Uterus (tissue), 4 donors: ENCODE results near the gene CDCA4. TPM values are rescaled to one million over a fixed set of nuclear protein-coding genes. Genes with fewer than 3 reads are reported as not detected.

Source experiments
- DNase-seq, 2 donors: peaks; one replicate each; pipeline ENCODE4 v3.0.0-alpha.2; 2019 to 2020
- H3K27ac ChIP-seq, 2 donors: fragments of 200-600 bp; sonication (generic); 1 replicate in 1 of 2; 2 replicates in 1 of 2; pipeline ENCODE4 v1.5.1; 2016 to 2018
- H3K27me3 ChIP-seq, 2 donors: fragments of 200-600 bp; sonication (generic); one replicate each; pipeline ENCODE4 v1.5.1; 2018 to 2019; ENCODE audit warnings: control low read depth in 1 of 2
- H3K36me3 ChIP-seq, 2 donors: fragments of 200-600 bp; sonication (generic); one replicate each; pipeline ENCODE4 v1.5.1; 2019; ENCODE audit warnings: control low read depth in 1 of 2
- H3K4me1 ChIP-seq, 2 donors: fragments of 200-600 bp; sonication (generic); one replicate each; pipeline ENCODE4 v1.5.1; 2018 to 2019; ENCODE audit warnings: control low read depth in 1 of 2
- H3K4me3 ChIP-seq, 2 donors: fragments of 200-600 bp; sonication (generic); 1 replicate in 1 of 2; 2 replicates in 1 of 2; pipeline ENCODE4 v1.5.1; 2018 to 2019; ENCODE audit warnings: mild to moderate bottlenecking in 1 of 2
- H3K9me3 ChIP-seq, 2 donors: fragments of 200-600 bp; sonication (generic); one replicate each; pipeline ENCODE4 v1.5.1; 2019; ENCODE audit warnings: control low read depth in 1 of 2
- POLR2A ChIP-seq, 2 donors: fragments of 450-650 bp; IDR thresholded peaks; one replicate each; pipeline ENCODE4 v1.6.1; 2016; ENCODE audit warnings: antibody characterized with exemption in 2 of 2, mild to moderate bottlenecking in 1 of 2, moderate library complexity in 1 of 2
- intact Hi-C: fragments of 100-400 bp; cut with DNase I; formaldehyde crosslinking; loops from one replicate; pipeline ENCODE4 v1.15.1; 2023; ENCODE audit warnings: low total_unique reads
- total RNA-seq, 4 donors: library from RNA; depleted of rRNA in 3 of 4; stranded (reverse); fragments of >200 nt in 3 of 4; gene quantifications; one replicate each; pipeline versions ENCODE4 v1.1.0 to v1.2.4, GENCODE V29; 2014 to 2023
- TF ChIP-seq, protein P1 (sequence below), 4 experiments: fragments of 200-600 bp in 2 of 4; fragments of 450-650 bp in 2 of 4; sonication (generic) in 2 of 4; IDR thresholded peaks; one replicate each; pipeline ENCODE4 v1.5.1; 2016 to 2019; ENCODE audit warnings: antibody characterized with exemption in 4 of 4, mild to moderate bottlenecking in 2 of 4, moderate library complexity in 1 of 4
- donor health status: DM: yes; HTN: yes; CAD: no.

Gene CDCA4
- total RNA-seq, 4 donors from 2014 or later: 2.3 to 43.3 (median 10.3) TPM

- Histone ChIP-seq H3K27ac (no peak overlapping the region), H3K27me3 (peaks cover 0 to 17% of the 10 kb centered on the region in 2 donors), H3K9me3 (no peaks in the 10 kb centered on the region), H3K4me3 (no peak overlapping the region), H3K36me3 (no peaks in the 10 kb centered on the region), H3K4me1 (no peaks in the 10 kb centered on the region)
- intact Hi-C loops: no loop called here
- TF ChIP-seq, protein P1, sequence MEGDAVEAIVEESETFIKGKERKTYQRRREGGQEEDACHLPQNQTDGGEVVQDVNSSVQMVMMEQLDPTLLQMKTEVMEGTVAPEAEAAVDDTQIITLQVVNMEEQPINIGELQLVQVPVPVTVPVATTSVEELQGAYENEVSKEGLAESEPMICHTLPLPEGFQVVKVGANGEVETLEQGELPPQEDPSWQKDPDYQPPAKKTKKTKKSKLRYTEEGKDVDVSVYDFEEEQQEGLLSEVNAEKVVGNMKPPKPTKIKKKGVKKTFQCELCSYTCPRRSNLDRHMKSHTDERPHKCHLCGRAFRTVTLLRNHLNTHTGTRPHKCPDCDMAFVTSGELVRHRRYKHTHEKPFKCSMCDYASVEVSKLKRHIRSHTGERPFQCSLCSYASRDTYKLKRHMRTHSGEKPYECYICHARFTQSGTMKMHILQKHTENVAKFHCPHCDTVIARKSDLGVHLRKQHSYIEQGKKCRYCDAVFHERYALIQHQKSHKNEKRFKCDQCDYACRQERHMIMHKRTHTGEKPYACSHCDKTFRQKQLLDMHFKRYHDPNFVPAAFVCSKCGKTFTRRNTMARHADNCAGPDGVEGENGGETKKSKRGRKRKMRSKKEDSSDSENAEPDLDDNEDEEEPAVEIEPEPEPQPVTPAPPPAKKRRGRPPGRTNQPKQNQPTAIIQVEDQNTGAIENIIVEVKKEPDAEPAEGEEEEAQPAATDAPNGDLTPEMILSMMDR (IDR thresholded peaks at IDR 0.05): no peak
- TF ChIP-seq POLR2A (IDR thresholded peaks at IDR 0.05): no peak
- no peak for DNase-seq
Measured at GRCh38 chr14:105067969-105068301, 47.1 kb upstream of the CDCA4 start.

DNA sequence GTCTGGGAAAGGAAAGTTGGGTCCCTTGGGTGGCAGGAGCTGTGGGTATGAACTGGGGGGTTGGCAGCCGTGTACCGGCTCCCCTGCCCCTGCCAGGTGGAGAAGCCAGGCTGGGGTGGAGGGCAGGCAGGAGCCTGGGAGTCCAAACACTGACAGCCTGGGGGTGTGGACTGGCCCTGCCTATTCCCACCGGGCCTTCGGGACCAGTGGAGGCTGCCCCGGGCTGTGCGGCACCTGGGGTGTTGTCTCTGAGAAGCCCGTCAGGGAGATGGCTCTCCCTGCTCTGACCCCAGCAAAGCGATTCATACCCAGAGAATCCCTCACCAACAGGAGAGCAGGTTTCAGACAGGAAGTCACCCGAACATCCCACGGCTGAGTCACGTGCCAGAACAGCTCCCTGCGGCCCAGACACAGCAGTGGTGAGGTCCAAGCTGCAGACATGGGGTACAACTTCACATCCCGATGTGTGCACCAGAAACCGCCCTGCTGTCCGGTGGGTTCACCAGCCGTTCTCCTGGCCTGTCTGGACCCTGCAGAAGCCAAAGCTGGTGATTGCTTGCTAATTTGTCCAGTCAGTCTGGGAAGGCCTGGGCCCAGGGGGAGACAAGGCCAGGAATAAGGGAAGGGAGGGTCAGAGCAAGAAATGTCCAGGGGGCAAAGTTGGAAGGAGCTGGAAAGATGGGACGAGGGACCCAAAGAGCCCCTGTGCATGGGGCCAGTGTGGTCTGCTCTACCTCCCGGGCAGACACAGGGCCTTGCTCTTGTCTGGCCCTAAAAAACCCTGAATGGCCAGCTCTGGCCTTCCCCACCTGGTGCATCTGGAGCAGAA, 46.5 kb upstream of the CDCA4 start:
- Histone ChIP-seq H3K9me3 (no peaks in the 10 kb centered on the region), H3K4me1 (no peaks in the 10 kb centered on the region), H3K27ac (no peak overlapping the region), H3K4me3 (no peak overlapping the region), H3K36me3 (no peaks in the 10 kb centered on the region), H3K27me3 (peaks cover 0 to 17% of the 10 kb centered on the region in 2 donors)
- intact Hi-C loops: no loop called here
- no peak for DNase-seq
- TF ChIP-seq, protein P1 (IDR thresholded peaks at IDR 0.05): no peak
- TF ChIP-seq POLR2A (IDR thresholded peaks at IDR 0.05): no peak

DNA sequence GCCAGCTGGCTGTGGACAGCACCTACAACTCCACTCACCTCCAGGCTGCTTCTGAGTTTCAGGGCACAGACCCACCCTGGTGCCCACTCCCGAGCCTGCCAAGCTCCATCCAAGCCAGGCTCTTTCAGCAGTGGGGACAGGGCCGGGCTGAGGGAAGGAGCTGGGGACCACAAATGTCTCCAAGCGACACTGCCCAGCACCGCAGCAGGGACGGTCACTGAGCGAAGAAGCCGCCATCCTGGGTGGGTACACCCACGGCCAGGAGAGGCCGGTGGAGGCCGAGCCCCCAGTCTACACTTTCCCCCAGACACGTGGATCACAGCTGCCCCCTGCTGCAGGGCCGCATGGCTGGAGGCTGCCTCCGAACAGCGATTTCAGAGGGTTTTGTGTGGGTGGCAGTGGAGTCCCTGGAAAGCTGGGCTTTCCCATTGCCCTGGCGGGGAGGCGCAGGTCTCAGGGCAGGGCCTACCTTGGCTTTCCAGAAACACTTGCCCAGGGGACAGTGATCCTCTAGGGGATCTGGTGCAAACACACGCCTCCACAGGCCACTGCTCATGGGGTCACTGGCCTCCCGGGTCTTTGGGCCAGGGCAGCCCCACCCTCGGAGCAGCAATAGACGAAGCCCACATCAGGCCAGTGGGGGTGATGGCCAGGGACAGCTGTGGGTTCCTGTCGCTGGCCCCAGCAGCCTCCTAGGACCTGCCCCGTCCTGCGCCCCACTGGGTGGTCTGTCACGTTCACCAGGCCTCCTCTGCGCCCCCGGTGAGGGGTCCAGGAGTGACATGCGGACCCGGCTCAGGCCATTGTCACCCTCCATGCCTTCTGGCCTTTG, 45.6 kb upstream of the CDCA4 start:
- Histone ChIP-seq H3K4me1 (no peaks in the 10 kb centered on the region), H3K27me3 (peaks cover 0 to 13% of the 10 kb centered on the region in 2 donors), H3K27ac (no peak overlapping the region), H3K4me3 (no peak overlapping the region), H3K9me3 (no peaks in the 10 kb centered on the region), H3K36me3 (no peaks in the 10 kb centered on the region)
- intact Hi-C loops: no loop called here
- DNase-seq: no peak
- TF ChIP-seq, protein P1 (IDR thresholded peaks at IDR 0.05): no peak
- TF ChIP-seq POLR2A (IDR thresholded peaks at IDR 0.05): no peak

DNA sequence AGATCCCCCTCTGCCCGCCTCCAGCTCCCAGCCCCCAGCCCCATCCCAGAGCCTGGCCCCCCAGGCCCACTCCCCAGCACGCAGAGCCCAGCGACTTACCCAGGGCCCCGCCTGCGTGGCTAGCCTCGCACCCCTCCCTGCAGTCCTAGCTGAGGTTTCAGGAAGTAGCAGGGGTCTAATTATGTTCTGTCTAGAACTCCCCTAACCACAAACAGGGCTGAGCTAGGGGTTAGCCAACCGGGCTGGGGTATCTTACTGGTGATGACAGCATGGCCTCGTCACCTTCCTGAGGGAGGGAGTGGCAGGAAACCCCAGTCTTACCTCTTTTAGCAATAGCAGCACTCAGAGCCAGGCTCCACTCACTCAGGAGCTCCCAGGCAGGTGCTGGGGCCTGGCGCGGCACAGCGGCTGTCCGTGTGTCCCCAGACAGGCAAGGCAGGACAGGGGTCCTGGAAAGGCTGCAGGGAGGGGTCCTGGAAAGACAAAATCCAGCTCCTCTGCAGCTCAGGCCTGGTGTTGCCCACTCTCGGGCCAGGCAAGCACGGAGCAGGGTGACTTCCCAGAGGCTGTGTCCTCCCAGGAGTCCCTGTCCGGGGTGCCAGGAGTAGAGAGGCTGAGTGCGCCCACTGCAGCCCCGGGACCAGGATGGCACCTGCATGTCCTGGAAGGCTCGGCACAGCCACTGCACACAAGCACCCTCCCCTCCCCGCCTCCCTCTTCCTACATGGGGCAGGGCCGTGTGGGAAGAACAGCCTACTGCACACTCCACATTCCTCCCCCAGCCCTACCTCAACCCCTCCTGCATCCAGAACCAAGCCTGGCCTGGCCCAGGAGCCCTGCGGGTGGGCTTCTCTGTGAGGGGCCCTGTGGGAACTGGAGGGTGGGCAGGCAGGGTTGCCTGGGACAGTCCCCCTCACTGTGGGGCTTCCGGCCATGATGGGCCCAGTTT, 44.7 kb upstream of the CDCA4 start, which contains the start of gene GPR132:
Gene GPR132 (minus strand): TSS at position 151 of the 949 bp plus-strand sequence. CDS start 10,010 bp downstream, outside the sequence.
- Histone ChIP-seq H3K4me3 (no peak within 1 kb of the TSS), H3K27me3 (peaks cover 0 to 5% of the 10 kb centered on the region in 2 donors), H3K9me3 (no peaks in the 10 kb centered on the region), H3K4me1 (no peaks in the 10 kb centered on the region), H3K27ac (no peak within 1 kb of the TSS), H3K36me3 (no peaks in the 10 kb centered on the region)
- no peak for TF ChIP-seq POLR2A (IDR thresholded peaks at IDR 0.05)
- TF ChIP-seq, protein P1 (IDR thresholded peaks at IDR 0.05): no peak
- no peak for DNase-seq
- intact Hi-C loops: no loop called here
